ELR (cell line): Measurements from ENCODE around the gene PAM.
A peak's percentile ranks its signal among the peaks of the same experiment; 100 is the strongest.

Experiments used
- DNase-seq: peaks from one replicate; pipeline ENCODE4 v3.0.0-alpha.2; 2015; ENCODE audit warnings: low read depth

Gene PAM

DNA sequence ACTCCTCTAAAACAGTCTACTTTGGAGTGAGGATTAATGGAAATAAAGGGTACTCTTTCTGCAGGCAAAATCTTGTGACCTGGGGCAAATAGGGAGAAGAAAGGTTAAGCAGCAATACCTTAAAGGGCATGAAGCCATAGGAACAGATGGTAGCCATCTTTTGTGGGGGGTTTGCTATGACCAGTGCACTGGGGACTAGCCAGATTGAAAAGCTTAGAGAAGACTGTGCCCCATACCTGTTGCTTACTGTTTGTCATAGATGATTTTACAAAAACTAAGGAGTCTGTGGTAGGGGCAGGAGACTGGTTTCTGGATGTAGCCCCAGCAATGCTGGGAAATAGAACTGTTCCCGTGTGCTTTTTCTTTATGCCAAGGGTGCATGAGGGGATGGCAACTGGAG is 58.6 kb downstream of the PAM start:
- no peak for DNase-seq

GRCh38 chr5:102815084-102815483 is 60.0 kb downstream of the PAM start:
- DNase-seq, result no peak

DNA sequence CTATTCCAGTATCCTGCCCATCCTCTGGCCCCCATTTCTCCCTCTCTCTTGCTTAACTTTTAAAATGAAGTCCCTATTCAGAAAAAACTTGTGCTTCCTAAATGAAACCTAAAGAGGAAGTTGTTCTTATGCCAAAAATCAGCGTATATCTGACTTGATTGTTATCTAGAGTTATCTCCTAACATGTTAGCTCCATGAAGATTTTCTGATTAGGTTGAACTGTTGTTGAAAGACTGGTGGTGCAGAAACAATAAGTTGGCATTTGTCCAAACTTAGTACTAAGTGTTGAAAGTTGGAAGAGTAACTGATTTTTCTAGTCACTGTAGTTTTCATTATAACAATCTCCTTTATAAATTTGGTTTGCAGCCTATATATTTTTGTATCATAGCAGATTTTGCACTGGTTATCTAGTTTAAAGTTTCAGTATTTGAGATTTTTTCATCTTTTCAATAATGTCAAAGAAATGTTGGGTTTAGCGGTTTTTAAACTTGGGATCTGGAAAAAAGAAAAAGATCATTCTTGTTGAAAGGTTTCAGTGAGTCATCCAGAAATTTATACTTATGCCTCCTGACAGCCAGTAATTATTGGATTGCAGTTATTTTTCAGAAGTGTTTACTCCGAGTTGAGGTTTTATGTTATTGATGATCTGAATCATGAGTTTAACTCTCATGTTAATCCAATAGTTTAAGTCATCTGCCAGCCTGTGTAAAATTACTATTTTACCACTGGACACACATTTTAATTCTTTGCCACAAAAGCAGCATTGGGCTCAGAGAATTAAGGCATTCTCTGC is 60.6 kb downstream of the PAM start:
- DNase-seq, result no peak

DNA sequence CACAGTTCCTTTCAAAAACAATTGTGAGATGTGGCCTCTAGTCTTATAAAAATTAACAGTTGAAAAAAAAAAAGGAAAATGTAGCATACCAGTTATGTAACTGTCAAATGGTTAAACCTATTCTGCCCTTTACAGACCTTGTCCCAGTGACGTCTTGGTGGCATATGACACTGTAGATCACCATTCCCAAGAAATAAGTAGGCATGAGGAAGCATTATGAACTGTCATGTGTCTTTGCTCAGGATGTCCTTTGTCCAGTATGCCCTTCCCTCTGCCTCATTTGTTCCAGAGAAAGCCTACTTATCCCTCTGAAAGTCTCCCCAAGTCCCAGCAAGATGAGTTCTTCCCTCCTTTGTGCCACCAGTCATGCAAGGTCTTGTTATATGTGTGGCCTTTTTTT is 63.2 kb downstream of the PAM start:
- no peak for DNase-seq

- DNase-seq, result no peak
Observed at GRCh38 chr5:102818934-102819333, 63.8 kb downstream of the PAM start.

DNA sequence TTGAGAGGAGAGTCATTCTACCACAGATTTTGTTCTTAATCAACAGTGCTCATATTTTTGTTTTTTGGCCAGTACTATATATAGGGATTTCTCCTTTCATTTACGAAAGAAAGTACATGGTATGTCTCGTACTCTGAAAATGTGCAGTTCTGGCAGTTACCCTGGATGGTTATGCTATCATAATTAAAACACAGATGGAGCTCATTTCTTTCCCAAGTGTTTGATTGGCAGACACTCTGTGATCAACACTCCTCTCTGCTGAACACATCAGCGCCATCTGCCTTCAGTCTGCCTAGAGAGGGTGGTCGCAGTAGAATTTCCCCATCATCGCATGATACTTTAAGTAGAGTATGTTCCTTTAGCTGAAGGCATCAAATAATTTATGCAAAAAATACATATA is 64.5 kb downstream of the PAM start:
- no peak for DNase-seq

DNA sequence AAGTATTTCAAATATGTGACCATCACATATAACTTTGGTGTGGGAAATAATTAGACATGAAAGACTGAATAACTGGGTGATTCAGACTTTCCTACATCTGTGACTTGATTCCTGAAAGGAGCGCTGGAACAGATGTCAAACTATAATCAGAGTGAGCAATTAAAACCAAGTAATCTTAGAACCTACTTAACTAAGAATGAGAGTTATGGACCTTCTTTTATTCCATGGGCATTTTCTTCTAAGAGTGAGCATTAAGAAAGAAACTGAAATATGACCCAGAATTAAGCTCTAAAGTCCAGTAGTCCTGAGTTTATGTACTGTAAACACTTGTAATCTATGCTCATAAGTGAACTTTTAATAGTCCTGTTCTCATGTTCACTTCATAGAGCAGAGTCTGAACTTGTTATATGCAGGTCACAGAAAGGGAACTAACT is 68.4 kb downstream of the PAM start:
- peak; percentile 25 for DNase-seq

- DNase-seq, result peak; percentile 11
Observed at GRCh38 chr5:102826629-102827028, 71.5 kb downstream of the PAM start.

DNA sequence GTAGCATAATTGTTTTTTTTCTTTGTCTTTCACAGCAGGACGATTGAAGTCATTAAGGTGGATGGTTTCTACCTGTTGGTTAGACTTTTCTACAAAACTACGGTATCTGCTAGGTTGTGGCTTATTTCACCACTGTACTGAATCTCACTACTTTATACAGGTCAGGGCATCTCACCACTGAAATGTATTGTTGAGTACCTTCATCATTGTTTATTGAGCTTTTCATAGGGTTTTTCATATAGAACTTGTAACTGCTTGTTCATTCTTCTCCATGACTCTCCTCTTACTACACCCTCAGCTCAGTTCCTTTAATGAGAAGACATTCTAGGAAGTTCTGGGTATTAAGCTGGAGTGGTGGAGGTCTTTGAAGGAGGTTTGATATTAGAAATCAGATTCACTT is 75.1 kb downstream of the PAM start:
- DNase-seq, result no peak

- DNase-seq, result no peak
Observed at GRCh38 chr5:102832445-102832844, 77.3 kb downstream of the PAM start.

- peak; percentile 14 for DNase-seq
Observed at GRCh38 chr5:102833146-102833545, 78.0 kb downstream of the PAM start.

DNA sequence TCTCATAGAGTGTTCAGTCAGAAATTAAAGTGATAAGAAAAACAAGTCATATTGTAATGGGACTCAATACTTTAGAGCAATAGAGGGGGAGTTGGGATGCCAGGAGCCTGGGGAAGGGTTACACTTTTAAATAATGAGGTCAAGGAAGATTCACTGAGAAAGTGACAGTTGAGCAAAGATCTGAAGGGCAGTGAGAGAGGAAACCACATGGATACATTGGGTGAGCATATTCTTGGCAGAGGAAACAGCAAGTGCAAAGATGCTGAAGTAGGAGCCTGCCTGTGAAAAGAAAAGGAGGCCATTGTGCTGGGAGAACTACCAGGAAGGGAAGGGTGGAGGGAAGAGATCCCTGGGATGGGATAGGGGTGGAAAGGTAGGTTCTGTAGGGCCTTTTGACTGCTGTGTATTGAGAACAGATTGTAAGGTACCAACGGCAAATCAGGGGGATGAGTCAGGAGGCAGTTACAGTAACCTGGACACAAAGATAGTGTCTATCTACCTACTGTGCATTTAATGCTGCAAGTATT is 79.4 kb downstream of the PAM start:
- no peak for DNase-seq

GRCh38 chr5:102835717-102836116 is 80.6 kb downstream of the PAM start:
- DNase-seq, result no peak

DNA sequence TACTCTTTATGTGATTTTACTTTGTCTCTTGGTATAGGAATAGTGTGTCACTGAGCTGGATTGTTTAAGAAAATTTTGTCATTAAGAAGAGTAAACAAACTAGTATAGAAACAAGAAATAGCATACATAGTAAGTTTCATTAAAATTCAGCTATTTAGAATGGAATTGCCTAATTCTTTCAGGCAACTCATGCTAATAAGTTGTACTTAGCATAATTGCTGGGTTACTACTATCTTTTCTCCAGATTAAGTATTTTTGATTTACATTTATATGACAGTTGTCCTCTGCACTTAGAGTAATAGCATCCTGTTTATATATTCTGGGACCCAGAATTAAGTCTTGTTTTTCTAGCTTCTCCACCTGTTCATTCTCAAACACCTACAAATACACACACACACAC is 85.9 kb downstream of the PAM start:
- no peak for DNase-seq

DNA sequence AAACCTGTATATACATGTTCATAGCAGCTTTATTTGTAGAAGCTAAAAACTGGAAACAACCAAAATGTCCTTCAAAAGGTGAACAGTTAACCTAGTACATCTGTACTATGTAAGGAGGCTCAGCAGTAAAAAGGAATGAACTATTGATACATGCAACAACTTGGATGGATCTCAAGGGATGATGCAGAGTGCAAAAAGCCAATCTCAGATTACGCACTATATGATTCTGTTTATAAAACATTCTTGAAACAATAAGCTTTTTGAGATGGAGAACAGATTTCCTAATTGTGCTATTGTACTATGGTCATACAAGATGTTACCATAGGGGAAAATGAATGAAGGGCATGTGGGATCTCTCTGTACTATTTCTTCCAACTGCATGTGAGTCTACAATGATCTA is 88.9 kb downstream of the PAM start:
- no peak for DNase-seq

DNA sequence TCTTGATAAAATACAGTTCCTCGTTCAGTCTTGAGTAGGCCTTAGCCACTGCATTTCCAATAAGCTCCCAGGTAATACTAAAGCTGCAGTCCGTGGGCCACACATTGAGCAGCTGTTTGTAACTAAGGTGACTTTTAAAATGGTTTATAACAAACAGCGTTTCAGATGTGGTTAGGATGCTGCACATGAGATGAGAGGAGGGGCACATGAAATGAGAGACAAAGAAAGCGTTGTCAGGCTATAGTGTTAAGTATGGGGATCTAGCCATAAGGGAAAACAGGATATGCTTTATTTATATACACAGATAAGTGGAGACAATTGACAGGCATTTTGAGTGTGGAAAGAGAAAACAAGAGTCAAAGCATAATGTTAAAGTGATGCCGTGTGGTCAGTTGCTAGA is 89.9 kb downstream of the PAM start:
- no peak for DNase-seq

DNA sequence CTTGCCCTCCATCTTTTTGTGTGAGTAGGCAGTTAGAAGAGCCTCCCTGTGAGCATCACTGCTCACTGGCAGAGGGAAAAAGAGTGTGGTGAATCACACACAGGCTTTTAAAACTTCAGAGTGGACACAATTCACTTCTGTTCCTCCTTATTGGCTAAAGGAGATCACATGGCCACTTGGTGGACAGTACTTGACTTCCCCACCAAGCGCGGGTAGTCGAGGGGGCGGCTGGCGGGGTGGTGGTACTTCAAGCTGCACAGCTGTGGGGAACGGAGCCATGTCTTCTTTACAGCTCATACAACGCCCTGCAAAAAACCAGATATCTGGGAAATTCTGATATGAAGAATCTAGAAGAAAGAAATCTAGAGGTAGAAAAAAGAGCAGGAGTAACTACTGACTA is 95.4 kb downstream of the PAM start:
- DNase-seq, result no peak

GRCh38 chr5:102853680-102854079 is 98.6 kb downstream of the PAM start:
- peak; percentile 31 for DNase-seq

- DNase-seq, result no peak
Observed at GRCh38 chr5:102855681-102856388, 100.7 kb downstream of the PAM start.

GRCh38 chr5:102856389-102856777 is 101.3 kb downstream of the PAM start:
- peak; percentile 80 for DNase-seq

DNA sequence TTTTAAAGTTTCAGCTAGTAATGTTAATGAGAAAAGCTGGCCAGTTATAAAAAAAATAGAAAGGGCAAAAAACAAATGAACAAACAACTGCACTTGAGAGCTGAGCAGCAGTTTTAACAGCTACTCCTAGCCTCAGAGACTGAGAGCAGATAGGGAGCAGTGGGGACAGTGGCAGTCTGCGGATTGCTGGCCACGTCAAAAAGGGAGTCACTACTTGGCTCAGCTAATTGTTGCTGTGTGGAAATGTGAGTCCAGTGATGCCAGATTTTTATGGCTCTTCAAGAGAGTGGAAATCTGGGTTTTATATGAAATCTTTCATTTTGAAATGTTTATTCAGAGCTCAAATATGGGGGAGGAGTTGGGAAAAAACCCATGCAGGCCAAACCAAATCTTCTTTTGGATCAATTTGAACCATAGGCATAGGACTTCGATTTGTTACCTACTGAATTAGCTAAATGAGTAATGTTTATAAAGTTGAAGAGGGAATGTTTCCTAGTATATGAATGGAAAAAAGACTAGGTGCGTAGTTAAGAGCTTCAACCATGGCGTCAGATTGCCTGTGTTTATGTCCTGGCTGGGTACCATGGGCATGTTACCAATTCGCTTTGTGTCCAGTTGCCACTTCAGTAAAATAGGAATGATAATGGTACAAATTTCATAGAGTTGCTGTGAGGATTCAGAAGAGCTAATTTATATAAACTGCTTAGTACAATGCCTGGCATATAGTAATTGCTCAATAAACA is 102.1 kb downstream of the PAM start:
- no peak for DNase-seq

- DNase-seq, result peak; percentile 31
Observed at GRCh38 chr5:102858221-102858620, 103.1 kb downstream of the PAM start.

GRCh38 chr5:102858808-102859207 is 103.7 kb downstream of the PAM start:
- DNase-seq, result peak; percentile 92
